HG02763 (cell line): ENCODE measurements around the gene CNPY1.

Experiments used
- ATAC-seq: cut with Tn5 transposase; IDR thresholded peaks from one replicate; pipeline ENCODE4 v1.9.1; 2021; ENCODE audit warnings: mild to moderate bottlenecking, moderate library complexity; ENCODE audit not compliant: unreplicated experiment

CNPY1 gene

DNA sequence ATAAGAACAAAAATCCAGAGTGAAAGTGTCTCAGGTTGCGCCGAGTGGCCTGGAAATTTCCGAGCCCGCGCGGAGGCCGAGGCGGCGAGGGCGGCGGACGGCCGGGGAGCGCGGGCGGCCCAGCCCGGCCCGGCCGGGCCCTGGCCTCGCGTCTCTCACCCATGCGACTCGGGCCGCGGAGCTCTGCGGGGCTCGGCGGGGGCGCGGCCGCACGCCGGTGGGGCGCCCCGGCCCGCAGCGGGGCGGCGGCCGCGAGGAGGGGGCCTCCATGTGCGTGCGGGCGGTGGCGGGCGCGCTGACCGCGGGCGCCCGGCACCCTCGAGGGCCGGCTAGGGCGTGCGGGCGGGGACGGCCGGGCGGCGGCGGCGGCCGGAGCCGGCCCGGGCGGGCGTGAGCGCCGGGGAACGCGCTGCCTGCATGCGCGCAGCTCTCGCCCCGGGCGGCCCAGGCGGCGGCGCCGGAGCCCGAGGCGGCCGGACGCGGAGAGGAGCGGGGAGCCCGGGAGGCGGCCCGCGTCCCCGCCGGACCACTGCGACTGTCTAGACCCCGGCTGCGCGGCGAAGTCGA lies 88.7 kb downstream of the CNPY1 start:
- no peak for ATAC-seq

DNA sequence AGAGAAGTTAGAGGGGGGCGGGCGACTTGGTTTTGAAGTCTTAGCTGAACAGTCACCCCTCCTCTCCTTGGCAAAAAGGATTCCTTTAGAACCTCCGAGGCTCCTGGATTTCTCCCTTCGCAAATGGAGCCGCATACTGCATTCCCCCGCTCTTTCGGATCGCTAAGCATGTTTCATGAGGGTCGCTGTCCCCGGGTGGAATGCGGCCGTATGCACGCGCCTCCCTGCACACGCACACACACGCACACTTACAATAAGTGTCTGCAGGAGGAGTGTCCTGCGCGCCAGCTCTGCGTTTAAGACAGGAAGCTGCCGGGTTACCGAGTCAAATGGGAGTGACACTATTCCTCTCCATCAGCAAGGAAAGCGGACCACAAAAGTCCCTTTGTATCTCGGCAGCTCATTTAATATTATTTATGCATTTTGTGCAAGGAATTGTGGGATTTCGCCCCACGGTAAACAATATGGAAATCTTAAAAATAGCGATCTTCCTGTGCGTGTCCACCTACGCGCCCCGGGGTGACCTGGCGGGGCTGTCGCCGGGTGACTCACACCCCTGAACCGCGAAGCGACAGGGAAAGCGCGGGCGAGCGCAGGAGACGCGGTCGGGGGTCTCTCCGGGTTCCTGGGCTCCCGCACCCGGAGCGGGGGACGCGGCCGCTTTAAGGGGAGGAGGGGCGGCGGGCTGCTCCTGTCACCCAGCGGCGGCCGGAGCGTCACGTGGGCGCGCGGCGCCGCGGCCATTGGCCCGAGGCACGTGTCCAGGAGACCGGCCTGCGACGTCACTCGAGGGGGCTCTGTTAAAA lies 89.4 kb downstream of the CNPY1 start:
- no peak for ATAC-seq

DNA sequence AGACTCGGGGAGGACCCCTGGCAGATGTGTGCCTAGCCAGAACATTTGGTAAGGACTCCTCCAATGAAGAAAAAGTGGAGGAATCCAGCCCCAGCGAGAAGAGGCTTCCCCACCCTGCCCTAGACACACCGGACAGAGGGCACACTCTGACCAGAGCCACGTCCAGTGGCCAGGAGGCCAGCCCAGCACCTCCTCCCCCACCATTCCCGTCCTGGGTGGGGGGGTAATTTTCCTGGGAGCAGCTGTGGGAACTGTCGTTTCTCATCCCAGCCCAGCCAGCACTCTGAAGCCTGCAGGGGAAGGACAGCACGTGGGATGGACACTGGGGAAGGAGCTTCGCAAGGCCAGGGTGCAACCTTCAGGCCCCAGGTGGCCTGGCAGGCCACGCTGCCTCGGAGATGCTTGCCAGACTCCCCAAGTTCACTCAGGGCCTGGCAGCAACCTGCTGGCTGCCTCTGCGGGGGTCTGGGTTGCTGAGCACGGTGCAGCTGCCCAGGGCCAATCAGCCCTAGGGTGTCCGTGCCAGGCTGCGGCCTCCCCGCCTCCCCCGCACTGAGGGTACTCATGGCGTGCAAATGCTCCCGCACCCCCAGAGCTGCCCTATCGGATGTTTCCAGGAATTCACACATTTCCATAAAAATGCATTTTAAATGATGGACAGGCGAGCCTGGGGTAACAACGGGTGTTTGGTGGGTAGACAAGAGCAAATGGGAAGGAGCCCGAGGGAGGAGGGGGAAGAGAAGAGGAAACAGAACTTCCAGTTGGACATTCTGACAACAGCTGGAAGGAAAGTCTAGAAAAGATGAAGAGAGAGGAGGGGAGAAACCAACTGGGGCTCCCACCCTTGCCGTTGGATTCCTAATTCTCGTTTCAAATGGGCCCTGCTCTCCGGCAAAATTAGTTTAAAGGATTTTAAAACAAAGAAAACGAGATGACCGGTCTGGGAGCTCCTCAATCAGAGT lies 90.3 kb downstream of the CNPY1 start:
- no peak for ATAC-seq

DNA sequence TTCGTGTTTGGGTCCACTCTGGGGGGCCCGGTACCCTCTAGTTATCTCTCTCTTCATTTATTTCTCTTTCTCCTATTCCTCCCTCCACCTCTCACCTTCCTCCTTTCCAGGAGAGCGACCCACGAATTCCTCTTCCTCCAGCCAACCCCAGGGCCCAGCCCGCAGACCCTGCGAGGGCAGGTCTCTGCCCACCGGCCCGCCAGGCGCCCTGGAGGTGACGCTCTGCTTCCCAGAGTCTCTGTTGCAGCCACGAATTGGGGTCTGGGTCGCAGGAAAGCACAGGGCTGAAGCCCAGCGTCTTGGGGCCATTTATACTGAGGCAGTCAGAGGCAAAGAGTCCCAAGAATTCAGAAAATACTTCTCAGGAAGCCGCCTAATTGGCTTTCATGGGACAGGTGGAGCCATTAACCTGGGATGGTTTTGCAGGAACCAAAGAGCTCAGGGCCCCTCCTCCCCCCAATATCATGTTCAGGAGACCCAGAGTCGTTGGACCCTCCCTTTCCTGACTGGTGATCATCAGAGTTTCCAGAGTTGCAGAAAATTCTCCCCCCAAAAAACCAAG lies 91.1 kb downstream of the CNPY1 start:
- ATAC-seq = no peak

DNA sequence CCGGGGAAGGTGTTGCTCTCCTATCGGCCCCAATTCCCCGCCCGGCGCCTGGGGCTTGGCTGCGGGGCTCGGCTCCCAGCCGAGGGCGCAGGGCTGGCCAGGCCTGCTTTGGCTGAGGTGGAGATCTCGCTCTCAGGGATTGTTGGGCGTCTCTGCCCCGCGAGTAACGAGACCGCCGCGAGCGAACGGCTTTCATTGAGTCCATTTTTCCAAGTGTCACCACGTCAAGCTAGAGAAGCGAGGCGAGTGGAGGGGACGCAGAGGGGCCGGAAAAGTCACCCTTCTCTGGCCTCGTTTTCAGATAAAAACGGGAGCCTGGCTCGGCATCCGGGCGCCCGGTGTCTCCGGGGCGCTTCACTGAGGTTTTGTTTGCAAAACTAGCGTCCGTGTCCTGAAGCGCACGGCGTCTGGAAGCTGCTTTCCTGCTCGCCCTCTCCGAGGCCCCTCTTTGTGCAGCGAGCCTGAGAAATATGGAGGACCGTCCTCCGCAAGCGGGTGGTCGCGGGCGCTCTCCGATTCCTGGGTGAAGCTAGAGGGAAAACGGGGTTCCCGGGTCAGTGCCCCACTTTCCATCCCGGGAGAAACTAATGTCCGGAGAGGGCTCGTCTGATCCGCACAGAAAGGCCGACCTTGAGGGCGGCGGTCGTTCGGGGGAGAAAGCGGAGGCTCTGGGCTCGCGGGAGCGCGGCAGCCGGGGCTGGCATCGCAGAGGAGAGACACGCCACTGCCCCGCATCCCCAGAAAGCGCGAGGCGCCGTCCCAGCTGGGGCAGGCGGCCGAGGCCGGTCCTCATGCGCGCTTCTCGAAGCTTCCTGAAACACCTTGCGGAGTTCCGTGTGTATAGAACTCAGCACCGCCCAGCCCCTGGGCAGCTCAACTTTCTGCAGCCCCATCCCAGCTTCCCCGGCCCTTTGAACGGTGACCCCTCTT lies 91.9 kb downstream of the CNPY1 start:
- ATAC-seq = no peak

DNA sequence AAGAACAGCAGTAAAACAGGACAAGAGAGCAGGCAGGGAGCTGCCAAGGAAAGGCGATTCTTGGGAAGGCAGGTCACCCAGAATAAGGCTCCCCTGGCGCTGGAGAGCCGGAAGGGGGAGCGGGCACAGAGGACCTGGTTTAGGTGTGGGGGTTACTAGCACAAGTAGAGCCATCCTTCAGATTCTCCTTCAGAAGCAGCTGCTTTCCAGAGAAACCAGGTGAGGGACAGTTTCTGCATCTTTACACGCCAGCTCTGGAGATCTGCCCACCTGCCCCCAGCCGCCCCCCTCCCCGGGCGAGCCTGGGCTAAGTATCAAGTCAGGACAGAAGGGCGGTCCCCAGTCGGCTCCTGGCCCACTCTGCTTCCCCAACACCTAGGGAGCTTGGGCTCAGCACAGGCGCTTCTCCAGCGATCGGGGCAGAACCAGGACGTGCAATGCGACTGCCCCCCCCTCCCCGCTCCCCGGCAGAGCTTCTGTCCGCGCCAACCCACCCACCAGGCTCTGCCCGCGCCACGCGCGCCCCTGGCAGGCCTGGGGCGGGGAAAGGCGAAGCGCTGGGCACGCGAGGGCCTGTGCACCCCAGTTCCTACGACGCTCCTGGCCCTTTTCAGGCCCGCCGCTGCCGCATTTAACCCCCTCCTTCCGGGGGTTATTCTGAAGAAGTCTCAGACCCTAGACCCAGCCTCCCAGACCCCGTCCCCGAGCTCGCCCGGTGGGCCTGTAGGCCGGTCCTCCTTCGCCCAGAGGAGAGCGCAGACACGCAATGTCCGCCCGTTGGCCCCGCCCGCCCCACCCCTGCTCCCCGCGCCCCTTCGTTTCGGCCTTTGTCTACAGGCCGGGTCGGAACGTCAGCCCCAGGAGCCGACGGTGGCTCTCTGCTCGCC lies 92.8 kb downstream of the CNPY1 start:
- no peak for ATAC-seq

DNA sequence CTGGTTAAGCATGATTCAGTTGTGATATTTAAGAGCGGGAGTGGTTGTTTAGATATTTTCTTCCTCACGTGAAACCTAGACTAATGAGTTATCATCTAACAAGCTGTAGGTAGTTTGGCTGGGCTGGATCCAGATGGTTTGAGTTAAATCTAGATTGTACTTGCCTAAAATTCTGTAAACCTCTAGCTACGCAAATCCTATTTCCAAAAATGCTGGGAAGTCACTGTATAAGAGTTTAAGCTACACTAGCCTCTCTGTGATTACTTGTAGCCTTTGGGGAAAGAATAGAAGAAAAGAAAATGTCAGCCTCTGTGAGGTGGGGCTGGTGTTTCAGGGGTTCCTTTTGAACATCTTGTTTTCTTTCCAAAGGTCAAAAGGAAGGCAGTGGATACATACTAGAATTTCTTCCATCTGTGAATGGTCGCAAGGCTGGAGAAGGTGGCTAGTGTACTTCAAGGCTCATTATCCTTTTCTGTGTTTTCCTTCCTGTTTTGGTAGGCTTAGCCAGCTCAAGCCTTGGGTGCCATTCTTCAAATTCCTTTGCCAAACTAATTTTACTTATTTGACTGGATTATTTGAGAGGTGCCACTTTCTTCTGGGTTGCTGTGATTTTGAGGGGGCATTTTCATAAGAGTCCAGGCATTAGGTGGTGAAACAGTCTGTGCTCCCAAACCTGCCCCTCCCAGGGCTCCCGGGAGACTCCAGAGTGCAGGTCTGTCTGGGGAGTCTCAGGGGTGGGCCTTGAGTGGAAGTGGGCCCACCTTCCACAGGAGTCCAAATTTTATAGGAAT lies 93.7 kb downstream of the CNPY1 start:
- no peak for ATAC-seq

DNA sequence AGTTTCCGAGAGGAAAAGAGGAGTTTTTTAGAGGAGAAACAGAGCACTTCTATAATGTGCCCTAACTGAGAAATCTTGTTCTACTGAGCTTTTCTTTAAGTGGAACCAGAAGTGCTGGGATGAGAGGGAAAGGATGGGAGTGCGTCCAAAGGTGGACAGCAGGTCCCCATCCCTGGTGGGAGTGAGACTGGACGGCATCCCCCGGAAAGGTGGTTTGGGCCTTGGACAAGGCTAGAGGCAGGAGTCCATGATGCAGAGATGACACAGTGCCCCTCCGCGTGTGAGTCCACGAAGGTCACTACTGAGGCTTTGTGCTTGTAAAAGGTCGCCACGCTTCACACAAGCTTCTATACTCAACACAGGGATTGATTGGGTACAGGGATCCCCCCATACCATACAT lies 94.5 kb downstream of the CNPY1 start:
- ATAC-seq = no peak
